ENCODE data around the gene PLP1. TPM values are rescaled to one million over a fixed set of nuclear protein-coding genes. Genes with fewer than 3 reads are reported as not detected.
"Not testable (repeated sequence)": the region's sequence is repeated elsewhere in the genome, so short reads cannot be mapped to it uniquely, and the experiment has no call there.

The PLP1 gene
- total and polyA plus RNA-seq, 2 experiments from 2014 or later, result 36.9 to 66.9 TPM

- no peak overlapping the region for H3K27ac Mint-ChIP-seq
- H3K4me3 Mint-ChIP-seq, result no peak overlapping the region
- no peaks in the 10 kb centered on the region for H3K9me2 ChIP-seq (ENCODE audit: insufficient read depth)
- H3K4me2 ChIP-seq, result no peak overlapping the region
- ATAC-seq, result no peak
- H3K27ac ChIP-seq (ENCODE audit: low read depth), result no peak overlapping the region
- H3K79me2 ChIP-seq (replicated peaks; ENCODE audit: insufficient read depth), result no peaks in the 10 kb centered on the region
- peaks cover 1% of the 10 kb centered on the region for H3K27me3 Mint-ChIP-seq (ENCODE audit: insufficient read depth, low read depth, poor library complexity)
- H3K27me3 ChIP-seq (ENCODE audit: insufficient read depth), result no peaks in the 10 kb centered on the region
- no peaks in the 10 kb centered on the region for H3K36me3 ChIP-seq (ENCODE audit: insufficient read depth)
- no peaks in the 10 kb centered on the region for H3K36me3 Mint-ChIP-seq (ENCODE audit: low read depth)
- H3F3A ChIP-seq (replicated peaks; ENCODE audit: low read depth), result no peaks in the 10 kb centered on the region
- no peak for DNase-seq (ENCODE audit: low spot score)
- H3K4me1 Mint-ChIP-seq, result no peaks in the 10 kb centered on the region
- TF ChIP-seq STAT1 (IDR thresholded peaks at IDR 0.05; ENCODE audit: unreplicated experiment) (no peak), CTCF (conservative IDR thresholded peaks at IDR 0.05; ENCODE audit: low read depth in 2 of 2) (no peak), ETS1 (IDR thresholded peaks at IDR 0.05) (no peak), CREB1 (CRISPR knock-in tag; IDR thresholded peaks at IDR 0.05; ENCODE audit: low read depth) (no peak)
- no peaks in the 10 kb centered on the region for H3K4me1 ChIP-seq (ENCODE audit: insufficient read depth)
- no peak overlapping the region for H2AFZ ChIP-seq
- H4K20me1 ChIP-seq (replicated peaks; ENCODE audit: insufficient read depth), result no peaks in the 10 kb centered on the region
- no peaks in the 10 kb centered on the region for H3K9me3 Mint-ChIP-seq
- no peak overlapping the region for H3K4me3 ChIP-seq
Observed at GRCh38 chrX:103818842-103819619, 42.4 kb downstream of the PLP1 start.

GRCh38 chrX:103820802-103821201 lies 44.2 kb downstream of the PLP1 start:
- not testable (repeated sequence) for H3K79me2 ChIP-seq (replicated peaks; ENCODE audit: insufficient read depth); H3K4me1 Mint-ChIP-seq; H3F3A ChIP-seq (replicated peaks; ENCODE audit: low read depth); H3K4me3 Mint-ChIP-seq; ATAC-seq; H3K4me1 ChIP-seq (ENCODE audit: insufficient read depth); H3K4me2 ChIP-seq; H3K27me3 Mint-ChIP-seq (ENCODE audit: insufficient read depth, low read depth, poor library complexity); H2AFZ ChIP-seq; H3K27me3 ChIP-seq (ENCODE audit: insufficient read depth); H3K4me3 ChIP-seq; H3K9me2 ChIP-seq (ENCODE audit: insufficient read depth); H4K20me1 ChIP-seq (replicated peaks; ENCODE audit: insufficient read depth); H3K27ac ChIP-seq (ENCODE audit: low read depth); DNase-seq (ENCODE audit: low spot score); H3K36me3 ChIP-seq (ENCODE audit: insufficient read depth); H3K36me3 Mint-ChIP-seq (ENCODE audit: low read depth); H3K9me3 Mint-ChIP-seq; H3K27ac Mint-ChIP-seq

- TF ChIP-seq CREB1 (CRISPR knock-in tag; IDR thresholded peaks at IDR 0.05; ENCODE audit: low read depth), result no peak
- TF ChIP-seq ZNF114 (CRISPR knock-in tag; IDR thresholded peaks at IDR 0.05), result no peak
- no peak for TF ChIP-seq POLR2AphosphoS5 (IDR thresholded peaks at IDR 0.05; ENCODE audit: low read depth)
- no peak for TF ChIP-seq NANOG (IDR thresholded peaks at IDR 0.05; ENCODE audit: borderline replicate concordance)
- no peaks in the 10 kb centered on the region for H3K4me1 Mint-ChIP-seq
- H3K27ac Mint-ChIP-seq, result no peak overlapping the region
- no peak overlapping the region for H3K4me2 ChIP-seq
- H3F3A ChIP-seq (replicated peaks; ENCODE audit: low read depth), result no peaks in the 10 kb centered on the region
- no peaks in the 10 kb centered on the region for H4K20me1 ChIP-seq (replicated peaks; ENCODE audit: insufficient read depth)
- no peaks in the 10 kb centered on the region for H3K9me3 Mint-ChIP-seq
- no peak overlapping the region for H3K4me3 Mint-ChIP-seq
- H3K4me1 ChIP-seq (ENCODE audit: insufficient read depth), result no peaks in the 10 kb centered on the region
- H3K79me2 ChIP-seq (replicated peaks; ENCODE audit: insufficient read depth), result no peaks in the 10 kb centered on the region
- H3K27me3 ChIP-seq (ENCODE audit: insufficient read depth), result no peaks in the 10 kb centered on the region
- H3K4me3 ChIP-seq, result no peak overlapping the region
- no peaks in the 10 kb centered on the region for H3K9me2 ChIP-seq (ENCODE audit: insufficient read depth)
- no peak for ATAC-seq
- no peaks in the 10 kb centered on the region for H3K36me3 Mint-ChIP-seq (ENCODE audit: low read depth)
- no peaks in the 10 kb centered on the region for H3K36me3 ChIP-seq (ENCODE audit: insufficient read depth)
- no peak overlapping the region for H3K27ac ChIP-seq (ENCODE audit: low read depth)
- DNase-seq (ENCODE audit: low spot score), result no peak
- H2AFZ ChIP-seq, result no peak overlapping the region
- H3K27me3 Mint-ChIP-seq (ENCODE audit: insufficient read depth, low read depth, poor library complexity), result no peaks in the 10 kb centered on the region
Observed at GRCh38 chrX:103823591-103823990, 47.0 kb downstream of the PLP1 start.
